Activated CD4-positive, alpha-beta T cell treated with anti-CD3 and anti-CD28 coated beads for 36 hours (primary cell): Measurements from ENCODE around the gene VSTM2B. TPM values are rescaled to one million over a fixed set of nuclear protein-coding genes. Genes with fewer than 3 reads are reported as not detected.

ENCODE experiments used
- ATAC-seq: fragments of 200-7000 bp; cut with Tn5 transposase; one replicate; pipeline ENCODE4 v1.10.0; 2021; ENCODE audit warnings: mild to moderate bottlenecking, moderate library complexity
- CTCF ChIA-PET: fragments of 350-600 bp; sonication (Branson Sonifier 250); formaldehyde crosslinking; loops from one replicate; lab custom pipeline; 2021; ENCODE audit warnings: antibody characterized with exemption; lab: Charles Lee
- POLR2A ChIA-PET: fragments of 350-600 bp; sonication (Branson Sonifier 250); formaldehyde crosslinking; loops from one replicate; lab custom pipeline; 2021; ENCODE audit warnings: antibody characterized with exemption, inconsistent platforms; lab: Charles Lee
- DNase-seq: peaks from one replicate; pipeline ENCODE4 v3.0.0-alpha.2; 2020
- H3K27ac Mint-ChIP-seq: one replicate; pipeline ENCODE4 v1.8.0; 2021; ENCODE audit warnings: mixed read lengths
- H3K27me3 Mint-ChIP-seq: one replicate; pipeline ENCODE4 v1.8.0; 2021; ENCODE audit warnings: mixed read lengths
- H3K36me3 Mint-ChIP-seq: one replicate; pipeline ENCODE4 v1.8.0; 2021; ENCODE audit warnings: low read depth, mixed read lengths
- H3K4me1 Mint-ChIP-seq: one replicate; pipeline ENCODE4 v1.8.0; 2021; ENCODE audit warnings: mixed read lengths
- H3K4me3 Mint-ChIP-seq: one replicate; pipeline ENCODE4 v1.8.0; 2021; ENCODE audit warnings: mild to moderate bottlenecking, moderate library complexity, mixed read lengths
- H3K9me3 Mint-ChIP-seq: one replicate; pipeline ENCODE4 v1.8.0; 2021; ENCODE audit warnings: low read depth, mixed read lengths
- intact Hi-C, 2 experiments: fragments of 100-400 bp; cut with DNase I in 1 of 2; cut with micrococcal nuclease in 1 of 2; formaldehyde crosslinking; loops; one replicate each; pipeline versions ENCODE4 v1.14.2 to v1.15.1; 2022 to 2024; cut with DNase I, micrococcal nuclease
- total RNA-seq, 2 experiments: library from RNA; stranded (reverse); gene quantifications; one replicate each; pipeline ENCODE4 v1.2.3, GENCODE V29; 2021

VSTM2B gene
- total RNA-seq, 2 experiments from 2014 or later, result not detected

- Mint-ChIP-seq H3K27ac (no peak overlapping the region), H3K36me3 (peaks cover 5% of the 10 kb centered on the region), H3K4me3 (no peak overlapping the region), H3K27me3 (peaks cover 41% of the 10 kb centered on the region), H3K9me3 (no peaks in the 10 kb centered on the region), H3K4me1 (peaks cover 6% of the 10 kb centered on the region)
- DNase-seq (no peak), ATAC-seq (no peak)
- intact Hi-C loops, result no loop called here
- ChIA-PET CTCF (interaction anchor here (0.6 to 1.5 kb wide), 2 partner anchors 11 to 148 kb away, joined by 3 to 4 read pairs; no protein-coding TSS in a partner anchor), POLR2A (no interaction called here)
Measured at GRCh38 chr19:29533578-29534544, 8.1 kb downstream of the VSTM2B start.

- no peak for ATAC-seq
- ChIA-PET CTCF (interaction anchor here (0.6 kb wide), 1 partner anchor 22 kb away, joined by 3 read pairs; no protein-coding TSS in a partner anchor), POLR2A (no interaction called here)
- Mint-ChIP-seq H3K4me3 (no peak overlapping the region), H3K27me3 (peaks cover 32% of the 10 kb centered on the region), H3K27ac (no peak overlapping the region), H3K4me1 (no peaks in the 10 kb centered on the region), H3K36me3 (no peaks in the 10 kb centered on the region), H3K9me3 (no peaks in the 10 kb centered on the region)
- intact Hi-C loops, result no loop called here
- no peak for DNase-seq
Measured at GRCh38 chr19:29535214-29535831, 9.5 kb downstream of the VSTM2B start.

DNA sequence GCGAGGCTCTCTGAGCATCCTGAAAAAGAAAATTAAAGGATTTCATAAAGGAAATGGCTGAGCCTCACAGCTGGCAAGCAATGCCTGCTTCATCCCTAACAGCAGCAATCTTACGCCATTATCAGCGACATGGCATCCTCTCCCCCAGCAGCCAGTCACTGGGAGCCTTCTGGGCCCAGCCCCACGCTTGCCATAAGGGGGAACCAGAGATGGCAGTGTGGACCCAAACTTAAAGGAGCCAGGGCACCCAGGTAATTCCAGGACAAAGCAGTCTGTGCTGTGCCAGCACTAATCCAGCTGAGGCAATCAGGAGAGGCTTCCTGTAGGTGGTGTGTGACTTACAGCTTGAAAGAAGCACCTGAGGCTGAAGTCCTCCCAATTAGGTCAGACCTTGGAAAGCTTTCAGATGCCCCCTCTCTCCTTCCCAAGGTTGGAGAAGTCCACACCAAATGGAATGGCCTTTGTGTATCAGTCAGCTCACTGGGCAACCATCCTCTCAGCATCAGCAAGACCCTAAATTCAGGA is 10.3 kb downstream of the VSTM2B start:
- ChIA-PET CTCF (no interaction called here), POLR2A (no interaction called here)
- H3K4me3 Mint-ChIP-seq, result no peak overlapping the region
- no peak for DNase-seq
- intact Hi-C loops, result no loop called here
- H3K4me1 Mint-ChIP-seq, result no peaks in the 10 kb centered on the region
- H3K9me3 Mint-ChIP-seq, result no peaks in the 10 kb centered on the region
- no peaks in the 10 kb centered on the region for H3K36me3 Mint-ChIP-seq
- no peak overlapping the region for H3K27ac Mint-ChIP-seq
- no peak for ATAC-seq
- H3K27me3 Mint-ChIP-seq, result peaks cover 28% of the 10 kb centered on the region

DNA sequence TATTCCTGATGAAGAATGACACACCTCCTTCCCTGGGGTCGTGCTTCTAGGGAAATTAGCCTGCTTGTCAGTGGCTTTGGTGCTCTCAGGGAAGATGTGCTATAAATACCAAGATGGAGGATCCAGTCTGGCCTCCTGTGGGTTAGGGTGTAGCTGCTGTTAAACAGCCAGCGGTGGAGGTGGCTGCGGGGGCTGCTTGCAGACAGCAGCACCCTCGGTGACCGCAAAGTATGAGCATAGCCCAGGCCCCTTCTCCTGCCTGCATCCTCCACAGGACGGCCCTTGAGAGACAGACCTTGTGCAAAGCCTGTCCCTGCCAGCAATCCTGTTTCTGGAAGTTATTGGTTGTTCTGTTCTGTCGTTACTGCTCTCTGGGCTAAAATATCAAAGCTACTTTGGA is 11.4 kb downstream of the VSTM2B start:
- Mint-ChIP-seq H3K4me3 (no peak overlapping the region), H3K9me3 (no peaks in the 10 kb centered on the region), H3K27ac (no peak overlapping the region), H3K4me1 (no peaks in the 10 kb centered on the region), H3K27me3 (peaks cover 19% of the 10 kb centered on the region), H3K36me3 (no peaks in the 10 kb centered on the region)
- ATAC-seq (no peak), DNase-seq (no peak)
- intact Hi-C loops, result no loop called here
- CTCF ChIA-PET, result no interaction called here
- POLR2A ChIA-PET, result no interaction called here

DNA sequence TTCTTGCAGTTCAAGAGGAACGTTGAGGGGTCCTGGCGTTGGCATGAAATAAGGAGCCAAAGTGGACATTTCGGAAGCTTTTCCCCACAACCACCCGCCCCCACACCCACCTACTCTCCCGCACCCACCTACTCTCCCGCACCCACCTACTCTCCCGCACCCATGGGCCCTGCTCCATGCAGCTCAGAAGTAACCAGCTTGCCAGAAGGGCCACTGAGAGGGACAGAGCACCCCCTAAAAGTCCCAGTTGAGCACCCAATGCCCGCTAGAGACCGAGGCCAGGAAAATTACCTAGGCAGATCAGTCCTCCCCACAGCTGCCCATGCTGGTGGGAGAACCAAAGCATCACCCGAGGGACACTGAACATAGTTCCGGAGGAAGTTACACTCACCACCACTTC is 11.8 kb downstream of the VSTM2B start:
- Mint-ChIP-seq H3K36me3 (no peaks in the 10 kb centered on the region), H3K9me3 (no peaks in the 10 kb centered on the region), H3K27me3 (peaks cover 15% of the 10 kb centered on the region), H3K27ac (no peak overlapping the region), H3K4me3 (no peak overlapping the region), H3K4me1 (no peaks in the 10 kb centered on the region)
- CTCF ChIA-PET, result interaction anchor here (1.0 kb wide), 1 partner anchor 193 kb away, joined by 3 read pairs; no protein-coding TSS in a partner anchor
- POLR2A ChIA-PET, result no interaction called here
- intact Hi-C loops, result no loop called here
- ATAC-seq (no peak), DNase-seq (no peak)

DNA sequence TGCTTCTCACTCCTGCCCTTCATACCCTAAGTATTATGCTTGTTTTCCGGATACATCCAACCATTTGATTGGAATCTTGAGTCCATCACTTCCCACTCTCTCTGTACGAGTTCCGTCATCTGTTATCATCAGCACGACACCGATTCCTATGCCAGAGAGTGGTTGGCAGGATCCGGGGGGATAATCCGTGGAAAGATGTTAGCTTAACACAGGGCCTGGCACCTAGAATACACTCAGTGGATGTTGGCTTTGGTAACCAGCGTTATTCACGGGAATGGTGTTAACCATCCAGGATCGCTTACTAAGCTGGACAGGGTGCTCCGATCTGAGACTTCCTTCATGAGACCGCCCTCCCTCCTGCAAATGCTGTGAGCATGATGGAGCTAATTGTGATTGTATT is 12.4 kb downstream of the VSTM2B start:
- ATAC-seq (no peak), DNase-seq (no peak)
- POLR2A ChIA-PET, result no interaction called here
- CTCF ChIA-PET, result interaction anchor here (1.0 to 1.1 kb wide), 2 partner anchors 8 to 192 kb away, joined by 3 to 4 read pairs; no protein-coding TSS in a partner anchor
- H3K4me1 Mint-ChIP-seq, result no peaks in the 10 kb centered on the region
- H3K9me3 Mint-ChIP-seq, result no peaks in the 10 kb centered on the region
- no peak overlapping the region for H3K27ac Mint-ChIP-seq
- H3K4me3 Mint-ChIP-seq, result no peak overlapping the region
- intact Hi-C loops, result no loop called here
- H3K36me3 Mint-ChIP-seq, result no peaks in the 10 kb centered on the region
- H3K27me3 Mint-ChIP-seq, result peaks cover 14% of the 10 kb centered on the region

DNA sequence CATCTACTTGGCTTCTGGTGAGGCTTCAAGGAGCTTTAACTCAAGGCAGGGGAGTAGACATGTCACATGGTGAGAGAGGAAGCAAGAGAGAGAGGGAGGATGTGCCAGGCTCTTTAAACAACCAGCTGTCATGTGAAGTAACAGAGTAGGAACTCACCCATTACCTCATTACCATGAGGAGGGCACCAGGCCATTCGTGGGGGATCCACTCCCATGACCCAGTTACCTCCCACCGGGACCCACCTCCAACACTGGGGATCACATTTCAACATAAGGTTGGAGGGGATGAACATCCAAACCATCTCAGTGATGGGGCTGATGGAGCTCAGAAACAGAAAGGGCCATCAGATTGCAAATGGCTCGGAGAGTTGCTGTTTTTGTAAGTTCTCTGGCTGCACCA is 12.9 kb downstream of the VSTM2B start:
- H3K9me3 Mint-ChIP-seq, result no peaks in the 10 kb centered on the region
- intact Hi-C loops, result no loop called here
- CTCF ChIA-PET, result interaction anchor here (0.8 to 1.1 kb wide), 3 partner anchors 9 to 231 kb away, joined by 3 to 4 read pairs (median 3); no protein-coding TSS in a partner anchor
- POLR2A ChIA-PET, result no interaction called here
- no peak overlapping the region for H3K4me3 Mint-ChIP-seq
- ATAC-seq, result no peak
- H3K27me3 Mint-ChIP-seq, result peaks cover 11% of the 10 kb centered on the region
- no peak overlapping the region for H3K27ac Mint-ChIP-seq
- no peak for DNase-seq
- no peaks in the 10 kb centered on the region for H3K4me1 Mint-ChIP-seq
- no peaks in the 10 kb centered on the region for H3K36me3 Mint-ChIP-seq

- ChIA-PET CTCF (interaction anchor here (0.8 to 1.1 kb wide), 2 partner anchors 9 to 231 kb away, joined by 3 to 4 read pairs; no protein-coding TSS in a partner anchor), POLR2A (no interaction called here)
- no peak overlapping the region for H3K4me3 Mint-ChIP-seq
Measured at GRCh38 chr19:29539131-29539530, 13.3 kb downstream of the VSTM2B start.

GRCh38 chr19:29539670-29540069 is 13.9 kb downstream of the VSTM2B start:
- Mint-ChIP-seq H3K27me3 (peaks cover 8% of the 10 kb centered on the region), H3K36me3 (no peaks in the 10 kb centered on the region), H3K27ac (no peak overlapping the region), H3K4me1 (no peaks in the 10 kb centered on the region), H3K9me3 (no peaks in the 10 kb centered on the region), H3K4me3 (no peak overlapping the region)
- ATAC-seq, result no peak
- intact Hi-C loops, result no loop called here
- no peak for DNase-seq
- POLR2A ChIA-PET, result no interaction called here
- CTCF ChIA-PET, result interaction anchor here (1.2 kb wide), 1 partner anchor 11 kb away, joined by 6 read pairs; no protein-coding TSS in a partner anchor

More at GRCh38 chr19:29539131-29539530, 13.3 kb downstream of the VSTM2B start:
- H3K9me3 Mint-ChIP-seq, result no peaks in the 10 kb centered on the region
- no peak overlapping the region for H3K27ac Mint-ChIP-seq
- no peaks in the 10 kb centered on the region for H3K4me1 Mint-ChIP-seq
- ATAC-seq (no peak), DNase-seq (no peak)
- peaks cover 8% of the 10 kb centered on the region for H3K27me3 Mint-ChIP-seq
- no peaks in the 10 kb centered on the region for H3K36me3 Mint-ChIP-seq
- intact Hi-C loops, result no loop called here

DNA sequence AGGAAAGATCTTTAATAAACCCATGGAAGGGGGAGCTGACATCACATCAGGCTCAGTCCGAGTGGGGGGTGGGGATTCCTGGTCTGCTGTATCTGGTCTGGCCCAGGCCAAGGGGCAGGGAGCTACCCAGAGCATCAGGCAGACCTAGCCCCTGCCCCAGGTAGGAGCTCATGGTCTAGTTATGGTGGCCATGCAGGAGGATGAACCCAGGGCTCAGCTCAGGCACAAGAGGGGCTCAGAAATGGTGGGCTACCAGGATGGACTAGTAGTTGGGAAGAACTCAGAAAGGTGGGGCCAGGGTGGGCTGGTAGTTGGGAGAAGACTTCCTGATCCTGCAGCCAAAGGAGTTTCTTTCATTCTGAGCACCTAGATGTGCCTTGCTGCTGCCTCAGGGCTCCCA is 14.3 kb downstream of the VSTM2B start:
- intact Hi-C loops, result no loop called here
- Mint-ChIP-seq H3K36me3 (no peaks in the 10 kb centered on the region), H3K27ac (no peak overlapping the region), H3K27me3 (peaks cover 12% of the 10 kb centered on the region), H3K9me3 (no peaks in the 10 kb centered on the region), H3K4me1 (no peaks in the 10 kb centered on the region), H3K4me3 (no peak overlapping the region)
- CTCF ChIA-PET, result interaction anchor here (1.2 kb wide), 1 partner anchor 12 kb away, joined by 6 read pairs; no protein-coding TSS in a partner anchor
- ATAC-seq (no peak), DNase-seq (no peak)
- POLR2A ChIA-PET, result no interaction called here

DNA sequence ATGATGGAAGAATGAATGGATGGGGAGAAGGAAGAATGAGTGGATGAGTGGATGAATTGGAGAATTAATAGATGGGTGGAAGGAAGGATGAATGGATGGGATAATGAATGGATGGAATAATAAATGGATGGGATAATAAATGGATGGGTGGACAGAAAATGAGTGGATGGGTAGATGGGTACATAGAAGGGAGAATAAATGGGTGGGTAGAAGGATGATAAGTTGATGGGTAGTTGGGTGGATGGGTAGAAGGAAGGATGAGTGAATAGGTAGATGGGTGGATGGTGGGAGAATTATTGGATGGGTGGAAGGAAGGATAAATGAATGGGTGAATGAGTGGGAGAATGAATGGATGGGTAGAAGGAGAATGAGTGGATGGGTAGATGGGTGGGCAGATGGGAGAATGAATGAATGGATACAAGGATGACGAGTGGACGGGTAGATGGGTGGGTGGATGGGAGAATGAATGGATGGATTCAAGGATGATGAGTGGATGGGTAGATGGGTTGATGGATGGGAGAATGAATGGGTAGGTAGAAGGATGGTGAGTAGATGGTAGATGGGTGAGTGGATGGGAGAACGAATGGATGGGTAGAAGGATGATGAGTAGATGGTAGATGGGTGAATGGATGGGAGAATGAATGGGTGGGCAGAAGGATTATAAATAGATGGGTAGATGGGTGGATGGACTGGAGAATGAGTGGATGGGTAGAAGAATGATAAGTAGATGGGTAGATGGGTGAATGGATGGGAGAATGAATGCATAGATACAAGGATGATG is 15.9 kb downstream of the VSTM2B start:
- no peaks in the 10 kb centered on the region for H3K36me3 Mint-ChIP-seq
- H3K9me3 Mint-ChIP-seq, result no peaks in the 10 kb centered on the region
- H3K27me3 Mint-ChIP-seq, result peaks cover 11% of the 10 kb centered on the region
- intact Hi-C loops, result no loop called here
- DNase-seq, result no peak
- no peak for ATAC-seq
- ChIA-PET POLR2A (no interaction called here), CTCF (interaction anchor here (0.6 kb wide), 1 partner anchor 143 kb away, joined by 3 read pairs; no protein-coding TSS in a partner anchor)
- no peak overlapping the region for H3K27ac Mint-ChIP-seq
- H3K4me1 Mint-ChIP-seq, result no peaks in the 10 kb centered on the region
- H3K4me3 Mint-ChIP-seq, result no peak overlapping the region
